ENCODE results near the gene CLEC7A. TPM values are rescaled to one million over a fixed set of nuclear protein-coding genes. Genes with fewer than 3 reads are reported as not detected.

The CLEC7A gene
- total RNA-seq, 1 donor from 2014 or later, result not detected

DNA sequence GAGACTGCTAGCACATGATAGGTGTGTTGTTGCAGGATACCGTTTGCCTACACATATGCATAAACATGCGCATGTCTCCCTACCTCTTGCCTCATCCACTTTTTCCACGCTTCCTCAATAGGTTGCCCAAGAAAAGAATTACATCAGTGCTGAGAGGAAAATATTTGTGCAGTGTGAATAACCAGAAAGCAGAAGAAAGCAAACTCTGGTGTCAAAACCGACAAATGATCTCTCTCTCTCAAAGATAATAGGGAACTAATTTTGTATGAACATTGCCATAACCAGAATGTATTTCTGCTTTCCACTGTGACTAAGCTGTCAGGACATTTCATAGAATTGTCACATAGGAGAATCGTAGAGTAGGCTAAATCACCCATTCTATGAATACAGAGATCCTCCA lies 1.3 kb downstream of the CLEC7A start:
- H3K27me3 Mint-ChIP-seq (ENCODE audit: low read depth), result no peaks in the 10 kb centered on the region
- no peaks in the 10 kb centered on the region for H3K36me3 Mint-ChIP-seq (ENCODE audit: low read depth)
- no peak overlapping the region for H3K4me3 Mint-ChIP-seq
- DNase-seq (ENCODE audit: low read depth, low spot score), result no peak
- no peaks in the 10 kb centered on the region for H3K9me3 Mint-ChIP-seq
- H3K27ac Mint-ChIP-seq (ENCODE audit: unreplicated experiment), result no peak overlapping the region
- H3K4me1 Mint-ChIP-seq, result peaks cover 8% of the 10 kb centered on the region
- TF ChIP-seq, protein P1, sequence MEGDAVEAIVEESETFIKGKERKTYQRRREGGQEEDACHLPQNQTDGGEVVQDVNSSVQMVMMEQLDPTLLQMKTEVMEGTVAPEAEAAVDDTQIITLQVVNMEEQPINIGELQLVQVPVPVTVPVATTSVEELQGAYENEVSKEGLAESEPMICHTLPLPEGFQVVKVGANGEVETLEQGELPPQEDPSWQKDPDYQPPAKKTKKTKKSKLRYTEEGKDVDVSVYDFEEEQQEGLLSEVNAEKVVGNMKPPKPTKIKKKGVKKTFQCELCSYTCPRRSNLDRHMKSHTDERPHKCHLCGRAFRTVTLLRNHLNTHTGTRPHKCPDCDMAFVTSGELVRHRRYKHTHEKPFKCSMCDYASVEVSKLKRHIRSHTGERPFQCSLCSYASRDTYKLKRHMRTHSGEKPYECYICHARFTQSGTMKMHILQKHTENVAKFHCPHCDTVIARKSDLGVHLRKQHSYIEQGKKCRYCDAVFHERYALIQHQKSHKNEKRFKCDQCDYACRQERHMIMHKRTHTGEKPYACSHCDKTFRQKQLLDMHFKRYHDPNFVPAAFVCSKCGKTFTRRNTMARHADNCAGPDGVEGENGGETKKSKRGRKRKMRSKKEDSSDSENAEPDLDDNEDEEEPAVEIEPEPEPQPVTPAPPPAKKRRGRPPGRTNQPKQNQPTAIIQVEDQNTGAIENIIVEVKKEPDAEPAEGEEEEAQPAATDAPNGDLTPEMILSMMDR (conservative IDR thresholded peaks at IDR 0.05), result no peak

DNA sequence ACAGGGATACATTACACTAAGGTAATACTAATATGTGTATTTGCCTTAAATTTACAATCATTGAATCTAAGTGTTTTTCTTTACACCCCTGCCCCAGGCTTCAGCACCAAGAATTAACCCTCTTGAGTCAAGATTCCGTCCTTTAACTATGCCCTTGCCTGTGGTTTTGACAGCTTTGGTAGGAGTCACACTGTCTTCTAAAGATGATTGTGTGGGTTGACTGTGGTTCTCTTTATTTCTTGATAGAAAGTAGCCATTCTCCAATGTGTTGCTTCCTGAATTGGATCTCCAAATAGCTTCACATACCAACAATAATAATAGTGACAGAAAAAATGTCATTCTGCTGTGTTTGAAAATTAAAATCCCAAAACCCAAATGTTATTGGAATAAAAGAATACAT lies 3.6 kb downstream of the CLEC7A start:
- Mint-ChIP-seq H3K4me1 (no peaks in the 10 kb centered on the region), H3K4me3 (no peak overlapping the region), H3K36me3 (ENCODE audit: low read depth) (no peaks in the 10 kb centered on the region), H3K9me3 (no peaks in the 10 kb centered on the region), H3K27me3 (ENCODE audit: low read depth) (no peaks in the 10 kb centered on the region), H3K27ac (ENCODE audit: unreplicated experiment) (no peak overlapping the region)
- no peak for DNase-seq (ENCODE audit: low read depth, low spot score)
- TF ChIP-seq, protein P1 (conservative IDR thresholded peaks at IDR 0.05), result no peak

DNA sequence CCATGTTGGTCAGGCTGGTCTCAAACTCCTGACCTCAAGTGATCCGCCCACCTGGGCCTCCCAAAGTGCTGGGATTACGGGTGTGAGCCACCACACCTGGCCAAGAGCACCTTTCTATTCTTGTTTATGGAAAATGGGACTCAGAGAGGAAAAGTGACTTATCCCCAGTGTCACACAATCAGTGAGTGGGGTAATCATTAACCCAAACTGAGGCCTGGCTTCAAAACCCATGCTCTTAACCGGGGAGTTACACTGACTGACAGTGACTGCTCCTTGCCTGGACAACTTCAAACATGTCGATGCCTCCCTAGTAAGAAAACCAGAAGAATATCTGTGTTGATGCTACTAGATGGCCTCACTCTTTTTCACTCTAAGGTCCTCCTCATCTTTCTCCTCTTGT lies 7.3 kb downstream of the CLEC7A start:
- H3K36me3 Mint-ChIP-seq (ENCODE audit: low read depth), result no peaks in the 10 kb centered on the region
- H3K4me1 Mint-ChIP-seq, result no peaks in the 10 kb centered on the region
- H3K4me3 Mint-ChIP-seq, result no peak overlapping the region
- peak overlapping the region; percentile 66 for H3K27ac Mint-ChIP-seq (ENCODE audit: unreplicated experiment)
- no peak for DNase-seq (ENCODE audit: low read depth, low spot score)
- no peaks in the 10 kb centered on the region for H3K27me3 Mint-ChIP-seq (ENCODE audit: low read depth)
- H3K9me3 Mint-ChIP-seq, result no peaks in the 10 kb centered on the region
- TF ChIP-seq, protein P1 (conservative IDR thresholded peaks at IDR 0.05), result no peak

DNA sequence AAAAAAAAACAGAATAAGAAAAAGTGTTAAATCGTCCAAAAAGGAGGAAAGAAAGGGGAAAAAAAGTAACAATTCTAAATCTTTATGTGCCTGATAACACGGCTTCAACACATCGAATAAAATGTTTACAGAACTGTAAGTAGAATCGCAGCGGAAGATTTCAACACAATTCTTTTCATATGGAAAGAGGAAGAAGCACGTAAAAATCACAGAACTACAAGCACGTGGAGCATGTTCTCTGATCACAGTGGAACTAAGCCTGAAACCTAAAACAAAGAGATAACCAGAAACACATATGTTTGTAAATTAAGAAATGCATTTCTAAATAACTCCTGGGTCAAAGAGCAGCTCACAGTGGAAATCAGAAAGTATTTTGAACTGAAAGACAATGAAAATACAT lies 8.7 kb downstream of the CLEC7A start:
- DNase-seq (ENCODE audit: low read depth, low spot score), result no peak
- Mint-ChIP-seq H3K9me3 (no peaks in the 10 kb centered on the region), H3K27ac (ENCODE audit: unreplicated experiment) (no peak overlapping the region), H3K27me3 (ENCODE audit: low read depth) (no peaks in the 10 kb centered on the region), H3K4me1 (no peaks in the 10 kb centered on the region), H3K4me3 (no peak overlapping the region), H3K36me3 (ENCODE audit: low read depth) (no peaks in the 10 kb centered on the region)
- TF ChIP-seq, protein P1 (conservative IDR thresholded peaks at IDR 0.05), result no peak

DNA sequence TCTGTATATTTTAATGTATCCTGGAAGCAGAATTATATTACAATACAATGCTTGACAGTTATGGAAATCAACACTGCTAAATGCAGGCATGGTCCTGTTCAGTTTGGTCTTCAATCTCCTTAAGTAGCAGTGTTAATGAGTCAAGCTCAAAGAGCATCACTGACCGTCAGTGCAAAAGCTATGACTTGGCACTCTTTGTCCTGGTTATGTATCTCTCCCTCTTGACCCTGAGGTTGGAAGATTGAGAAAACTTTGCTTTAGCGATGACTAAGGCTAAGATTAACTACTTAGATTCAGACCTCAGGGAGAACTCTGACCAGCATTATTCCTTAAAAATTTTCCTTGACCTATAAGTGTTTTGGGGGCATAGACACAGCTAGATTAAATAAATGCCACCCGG lies 10.9 kb downstream of the CLEC7A start:
- no peak for DNase-seq (ENCODE audit: low read depth, low spot score)
- no peaks in the 10 kb centered on the region for H3K36me3 Mint-ChIP-seq (ENCODE audit: low read depth)
- H3K9me3 Mint-ChIP-seq, result no peaks in the 10 kb centered on the region
- H3K27ac Mint-ChIP-seq (ENCODE audit: unreplicated experiment), result no peak overlapping the region
- H3K4me3 Mint-ChIP-seq, result no peak overlapping the region
- H3K4me1 Mint-ChIP-seq, result no peaks in the 10 kb centered on the region
- H3K27me3 Mint-ChIP-seq (ENCODE audit: low read depth), result no peaks in the 10 kb centered on the region
- TF ChIP-seq, protein P1 (conservative IDR thresholded peaks at IDR 0.05), result no peak

DNA sequence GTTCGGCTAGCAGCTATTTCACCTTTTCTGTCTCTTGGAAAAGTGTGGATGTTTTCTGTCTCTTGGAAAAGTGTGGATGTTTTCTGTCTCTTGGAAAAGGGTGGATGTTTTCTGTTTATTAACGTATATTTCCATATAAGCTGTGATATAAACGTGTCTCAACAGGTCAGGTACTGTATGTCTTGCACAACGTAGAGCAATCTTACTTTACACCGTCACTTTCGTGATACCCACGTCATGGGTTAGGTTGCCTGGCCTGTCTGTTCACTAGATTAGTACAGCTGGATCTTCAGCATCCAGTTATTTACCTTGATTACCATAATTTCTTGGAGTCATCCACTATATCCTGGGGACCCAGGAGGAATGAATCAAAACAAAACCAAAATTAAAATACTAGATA lies 14.1 kb downstream of the CLEC7A start:
- H3K9me3 Mint-ChIP-seq, result no peaks in the 10 kb centered on the region
- no peaks in the 10 kb centered on the region for H3K27me3 Mint-ChIP-seq (ENCODE audit: low read depth)
- no peak overlapping the region for H3K4me3 Mint-ChIP-seq
- no peak overlapping the region for H3K27ac Mint-ChIP-seq (ENCODE audit: unreplicated experiment)
- TF ChIP-seq, protein P1 (conservative IDR thresholded peaks at IDR 0.05), result no peak
- DNase-seq (ENCODE audit: low read depth, low spot score), result no peak
- no peaks in the 10 kb centered on the region for H3K36me3 Mint-ChIP-seq (ENCODE audit: low read depth)
- H3K4me1 Mint-ChIP-seq, result no peaks in the 10 kb centered on the region

Measured in neural crest cell (in vitro differentiated cells).